SK-N-SH treated with all-trans-retinoic acid at 6 μM for 48 hours (cell line): Measurements from ENCODE around the gene STAT6.

Source experiments
- ATAC-seq: fragments of 200-7000 bp; cut with Tn5 transposase; 3 replicates; pipeline ENCODE4 v1.9.1; 2020; ENCODE audit warnings: mild to moderate bottlenecking, moderate library complexity
- ARNTL ChIP-seq: fragments of 450-650 bp; formaldehyde crosslinking; IDR thresholded peaks from 2 replicates; pipeline ENCODE4 v1.5.0; 2020; ENCODE audit warnings: low read depth, mild to moderate bottlenecking, moderate library complexity, borderline replicate concordance
- BACH2 ChIP-seq: fragments of 250-450 bp; sonication (Bioruptor Pico); IDR thresholded peaks from 2 replicates; pipeline ENCODE4 v1.9.0; 2021; ENCODE audit warnings: mild to moderate bottlenecking, borderline replicate concordance
- CSRNP3 ChIP-seq: fragments of 250-450 bp; sonication (Bioruptor Pico); IDR thresholded peaks from 2 replicates; pipeline ENCODE4 v1.5.1; 2021; ENCODE audit warnings: mild to moderate bottlenecking, moderate library complexity
- ESRRG ChIP-seq: fragments of 250-450 bp; sonication (Bioruptor Pico); IDR thresholded peaks from 2 replicates; pipeline ENCODE4 v1.6.1; 2021; ENCODE audit warnings: mild to moderate bottlenecking
- GLIS3 ChIP-seq: fragments of 250-450 bp; sonication (Bioruptor Pico); IDR thresholded peaks from 2 replicates; pipeline ENCODE4 v1.5.0; 2020; ENCODE audit warnings: mild to moderate bottlenecking, moderate library complexity
- ISL1 ChIP-seq: fragments of 250-450 bp; sonication (Bioruptor Pico); IDR thresholded peaks from 2 replicates; pipeline ENCODE4 v2.1.2; 2022; ENCODE audit warnings: mild to moderate bottlenecking, moderate library complexity
- OSR1 ChIP-seq: fragments of 250-450 bp; sonication (Bioruptor Pico); IDR thresholded peaks from 2 replicates; pipeline ENCODE4 v1.8.0; 2022; ENCODE audit warnings: moderate library complexity, mild to moderate bottlenecking, inconsistent platforms
- POU6F1 ChIP-seq: fragments of 250-450 bp; sonication (Bioruptor Pico); IDR thresholded peaks from 2 replicates; pipeline ENCODE4 v1.8.0; 2021; ENCODE audit warnings: low read depth, mild to moderate bottlenecking, moderate library complexity, borderline replicate concordance
- PPARA ChIP-seq: fragments of 250-450 bp; sonication (Bioruptor Pico); IDR thresholded peaks from 2 replicates; pipeline ENCODE4 v1.5.0; 2020; ENCODE audit warnings: mild to moderate bottlenecking, borderline replicate concordance
- SNAI2 ChIP-seq: fragments of 250-450 bp; sonication (Bioruptor Pico); IDR thresholded peaks from 2 replicates; pipeline ENCODE4 v1.5.0; 2020; ENCODE audit warnings: mild to moderate bottlenecking, moderate library complexity
- TCF4 ChIP-seq: fragments of 250-450 bp; sonication (Bioruptor Pico); IDR thresholded peaks from 2 replicates; pipeline ENCODE4 v1.8.0; 2021; ENCODE audit warnings: mild to moderate bottlenecking, moderate library complexity, borderline replicate concordance
- ZC3H10 ChIP-seq: fragments of 250-450 bp; sonication (Bioruptor Pico); IDR thresholded peaks from 2 replicates; pipeline ENCODE4 v1.5.1; 2021; ENCODE audit warnings: mild to moderate bottlenecking, moderate library complexity
- ZFP3 ChIP-seq: fragments of 250-450 bp; sonication (Bioruptor Pico); IDR thresholded peaks from 2 replicates; pipeline ENCODE4 v1.5.0; 2020; ENCODE audit warnings: mild to moderate bottlenecking, moderate library complexity
- ZNF565 ChIP-seq: fragments of 450-650 bp; formaldehyde crosslinking; conservative IDR thresholded peaks from 2 replicates; pipeline ENCODE4 v1.5.0; 2020; ENCODE audit warnings: low read depth, mild to moderate bottlenecking, moderate library complexity
- ZNF70 ChIP-seq: fragments of 450-650 bp; formaldehyde crosslinking; IDR thresholded peaks from 2 replicates; pipeline ENCODE4 v1.5.0; 2020; ENCODE audit warnings: mild to moderate bottlenecking, moderate library complexity
- ZNF8 ChIP-seq: fragments of 450-650 bp; formaldehyde crosslinking; IDR thresholded peaks from 2 replicates; pipeline ENCODE4 v1.5.0; 2020; ENCODE audit warnings: mild to moderate bottlenecking, moderate library complexity
- TF ChIP-seq, protein P1 (sequence below): fragments of 250-450 bp; sonication (Bioruptor Pico); IDR thresholded peaks from 2 replicates; pipeline ENCODE4 v1.5.0; 2020; ENCODE audit warnings: mild to moderate bottlenecking, moderate library complexity
- TF ChIP-seq, protein P2 (sequence below): fragments of 250-450 bp; sonication (Bioruptor Pico); IDR thresholded peaks from 2 replicates; pipeline ENCODE4 v1.8.0; 2020; ENCODE audit warnings: mild to moderate bottlenecking, moderate library complexity, borderline replicate concordance
- TF ChIP-seq, protein P3 (sequence below): fragments of 250-450 bp; sonication (Bioruptor Pico); IDR thresholded peaks from 2 replicates; pipeline ENCODE4 v1.5.1; 2020; ENCODE audit warnings: low read depth, mild to moderate bottlenecking, moderate library complexity

The STAT6 gene

DNA sequence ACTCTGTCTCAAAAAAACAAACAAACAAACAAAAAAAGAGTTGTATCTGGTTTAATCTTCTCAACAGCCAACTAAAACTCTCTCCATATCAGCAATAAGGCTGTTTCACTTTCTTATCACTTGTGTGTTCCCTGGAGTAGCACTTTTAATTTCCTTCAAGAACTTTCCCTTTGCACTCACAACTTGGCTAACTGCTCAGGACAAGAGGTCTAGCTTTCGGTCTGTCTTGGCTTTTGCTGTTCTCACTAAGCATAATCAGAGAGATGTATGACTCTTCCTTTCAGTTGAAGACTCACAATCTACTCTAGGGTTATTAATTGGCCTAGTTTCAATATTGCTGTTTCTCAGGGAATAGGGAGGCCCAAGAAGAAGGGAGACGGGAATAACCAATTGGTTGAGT lies 44.9 kb downstream of the STAT6 start:
- TF ChIP-seq ISL1 (CRISPR knock-in tag): no peak
- no peak for ATAC-seq

GRCh38 chr12:57063991-57064685 lies 47.0 kb downstream of the STAT6 start:
- TF ChIP-seq CSRNP3 (CRISPR knock-in tag) (no peak), POU6F1 (CRISPR knock-in tag) (no peak), ZNF70 (CRISPR knock-in tag) (no peak), ZNF565 (CRISPR knock-in tag) (no peak), OSR1 (CRISPR knock-in tag) (no peak), SNAI2 (CRISPR knock-in tag) (no peak), BACH2 (CRISPR knock-in tag) (no peak)
- TF ChIP-seq, all 23 proteins: peak for 0
- ATAC-seq: no peak

- TF ChIP-seq PPARA (CRISPR knock-in tag) (no peak), TCF4 (CRISPR knock-in tag) (no peak), ZNF70 (CRISPR knock-in tag) (no peak), ZNF8 (CRISPR knock-in tag) (no peak), CSRNP3 (CRISPR knock-in tag) (no peak), SNAI2 (CRISPR knock-in tag) (no peak), ARNTL (CRISPR knock-in tag) (no peak), ESRRG (CRISPR knock-in tag) (no peak), ZFP3 (CRISPR knock-in tag) (no peak), ZC3H10 (CRISPR knock-in tag) (no peak), OSR1 (CRISPR knock-in tag) (no peak), GLIS3 (CRISPR knock-in tag) (no peak)
- TF ChIP-seq, protein P1, sequence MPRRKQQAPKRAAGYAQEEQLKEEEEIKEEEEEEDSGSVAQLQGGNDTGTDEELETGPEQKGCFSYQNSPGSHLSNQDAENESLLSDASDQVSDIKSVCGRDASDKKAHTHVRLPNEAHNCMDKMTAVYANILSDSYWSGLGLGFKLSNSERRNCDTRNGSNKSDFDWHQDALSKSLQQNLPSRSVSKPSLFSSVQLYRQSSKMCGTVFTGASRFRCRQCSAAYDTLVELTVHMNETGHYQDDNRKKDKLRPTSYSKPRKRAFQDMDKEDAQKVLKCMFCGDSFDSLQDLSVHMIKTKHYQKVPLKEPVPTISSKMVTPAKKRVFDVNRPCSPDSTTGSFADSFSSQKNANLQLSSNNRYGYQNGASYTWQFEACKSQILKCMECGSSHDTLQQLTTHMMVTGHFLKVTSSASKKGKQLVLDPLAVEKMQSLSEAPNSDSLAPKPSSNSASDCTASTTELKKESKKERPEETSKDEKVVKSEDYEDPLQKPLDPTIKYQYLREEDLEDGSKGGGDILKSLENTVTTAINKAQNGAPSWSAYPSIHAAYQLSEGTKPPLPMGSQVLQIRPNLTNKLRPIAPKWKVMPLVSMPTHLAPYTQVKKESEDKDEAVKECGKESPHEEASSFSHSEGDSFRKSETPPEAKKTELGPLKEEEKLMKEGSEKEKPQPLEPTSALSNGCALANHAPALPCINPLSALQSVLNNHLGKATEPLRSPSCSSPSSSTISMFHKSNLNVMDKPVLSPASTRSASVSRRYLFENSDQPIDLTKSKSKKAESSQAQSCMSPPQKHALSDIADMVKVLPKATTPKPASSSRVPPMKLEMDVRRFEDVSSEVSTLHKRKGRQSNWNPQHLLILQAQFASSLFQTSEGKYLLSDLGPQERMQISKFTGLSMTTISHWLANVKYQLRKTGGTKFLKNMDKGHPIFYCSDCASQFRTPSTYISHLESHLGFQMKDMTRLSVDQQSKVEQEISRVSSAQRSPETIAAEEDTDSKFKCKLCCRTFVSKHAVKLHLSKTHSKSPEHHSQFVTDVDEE: no peak
- TF ChIP-seq, protein P2, sequence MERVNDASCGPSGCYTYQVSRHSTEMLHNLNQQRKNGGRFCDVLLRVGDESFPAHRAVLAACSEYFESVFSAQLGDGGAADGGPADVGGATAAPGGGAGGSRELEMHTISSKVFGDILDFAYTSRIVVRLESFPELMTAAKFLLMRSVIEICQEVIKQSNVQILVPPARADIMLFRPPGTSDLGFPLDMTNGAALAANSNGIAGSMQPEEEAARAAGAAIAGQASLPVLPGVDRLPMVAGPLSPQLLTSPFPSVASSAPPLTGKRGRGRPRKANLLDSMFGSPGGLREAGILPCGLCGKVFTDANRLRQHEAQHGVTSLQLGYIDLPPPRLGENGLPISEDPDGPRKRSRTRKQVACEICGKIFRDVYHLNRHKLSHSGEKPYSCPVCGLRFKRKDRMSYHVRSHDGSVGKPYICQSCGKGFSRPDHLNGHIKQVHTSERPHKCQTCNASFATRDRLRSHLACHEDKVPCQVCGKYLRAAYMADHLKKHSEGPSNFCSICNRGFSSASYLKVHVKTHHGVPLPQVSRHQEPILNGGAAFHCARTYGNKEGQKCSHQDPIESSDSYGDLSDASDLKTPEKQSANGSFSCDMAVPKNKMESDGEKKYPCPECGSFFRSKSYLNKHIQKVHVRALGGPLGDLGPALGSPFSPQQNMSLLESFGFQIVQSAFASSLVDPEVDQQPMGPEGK: no peak
- TF ChIP-seq, protein P3, sequence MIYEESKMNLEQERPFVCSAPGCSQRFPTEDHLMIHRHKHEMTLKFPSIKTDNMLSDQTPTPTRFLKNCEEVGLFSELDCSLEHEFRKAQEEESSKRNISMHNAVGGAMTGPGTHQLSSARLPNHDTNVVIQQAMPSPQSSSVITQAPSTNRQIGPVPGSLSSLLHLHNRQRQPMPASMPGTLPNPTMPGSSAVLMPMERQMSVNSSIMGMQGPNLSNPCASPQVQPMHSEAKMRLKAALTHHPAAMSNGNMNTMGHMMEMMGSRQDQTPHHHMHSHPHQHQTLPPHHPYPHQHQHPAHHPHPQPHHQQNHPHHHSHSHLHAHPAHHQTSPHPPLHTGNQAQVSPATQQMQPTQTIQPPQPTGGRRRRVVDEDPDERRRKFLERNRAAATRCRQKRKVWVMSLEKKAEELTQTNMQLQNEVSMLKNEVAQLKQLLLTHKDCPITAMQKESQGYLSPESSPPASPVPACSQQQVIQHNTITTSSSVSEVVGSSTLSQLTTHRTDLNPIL: no peak
- no peak for ATAC-seq
Measured at GRCh38 chr12:57058454-57058853, 52.7 kb downstream of the STAT6 start.
